ENCODE measurements around the gene CEPT1.

DNA sequence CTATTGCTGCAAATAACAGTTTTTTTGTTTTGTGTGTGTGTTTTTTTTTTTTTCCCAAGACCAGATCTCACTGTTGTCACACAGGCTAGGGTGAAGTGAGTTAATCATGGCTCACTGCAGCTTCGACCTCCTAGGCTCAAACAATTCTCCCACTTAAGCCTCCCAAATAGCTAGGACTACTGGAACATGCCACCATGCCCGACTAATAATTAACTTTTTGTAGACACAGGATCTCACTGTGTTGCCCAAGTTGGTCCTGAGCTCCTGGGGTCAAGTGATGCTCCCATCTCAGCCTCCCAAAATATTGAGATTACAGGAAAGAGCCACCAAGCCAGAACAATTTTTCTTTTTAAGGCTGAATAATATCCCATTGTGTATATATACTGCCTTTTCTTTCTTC is 35.0 kb upstream of the CEPT1 start:
- TF ChIP-seq TAF1 (IDR thresholded peaks at IDR 0.05; ENCODE audit: low read depth, low read length) (no peak), POLR2AphosphoS5 (IDR thresholded peaks at IDR 0.05; ENCODE audit: low read depth, low read length) (no peak), POLR2A (IDR thresholded peaks at IDR 0.05; ENCODE audit: low read depth, low read length) (no peak)

Data from GM12891 (cell line).